Neural progenitor cell (in vitro differentiated cells): ENCODE data around the gene PKD1.

Source experiments
- CTCF ChIP-seq: fragments of 200-600 bp; sonication (generic); IDR thresholded peaks from 2 replicates; pipeline ENCODE4 v1.5.1; 2017; ENCODE audit warnings: antibody characterized with exemption, mild to moderate bottlenecking
- EZH2 ChIP-seq: fragments of 200-600 bp; sonication (generic); IDR thresholded peaks from 2 replicates; pipeline ENCODE4 v1.6.1; 2017; ENCODE audit warnings: antibody characterized with exemption, mild to moderate bottlenecking, moderate library complexity
- EZH2phosphoT487 ChIP-seq: fragments of 200-600 bp; sonication (generic); IDR thresholded peaks from 2 replicates; pipeline ENCODE4 v1.6.1; 2017; ENCODE audit warnings: antibody characterized with exemption

- TF ChIP-seq EZH2 = no peak
- TF ChIP-seq CTCF = no peak
- TF ChIP-seq EZH2phosphoT487 = no peak
These were observed 21.1 kb upstream of the PKD1 start for GRCh38 chr16:2156849-2157224.
